A673 (cell line): ENCODE measurements around the gene CTTNBP2NL. TPM values are rescaled to one million over a fixed set of nuclear protein-coding genes. Genes with fewer than 3 reads are reported as not detected.
"Not testable (repeated sequence)": the region's sequence is repeated elsewhere in the genome, so short reads cannot be mapped to it uniquely, and the experiment has no call there.

Source experiments
- BruUV-seq: library from RNA; stranded (reverse); fragments of 400-500 nt; replicated peaks from 2 replicates; lab custom pipeline; 2021; lab: Mats Ljungman, UMichigan
- CTCF ChIA-PET: fragments of 300-600 bp; sonication (Branson Sonifier 250); formaldehyde crosslinking; loops from one replicate; lab custom pipeline; 2022; ENCODE audit warnings: antibody characterized with exemption; lab: Charles Lee
- POLR2A ChIA-PET: fragments of 300-600 bp; sonication (Branson Sonifier 250); formaldehyde crosslinking; loops from one replicate; lab custom pipeline; 2022; ENCODE audit warnings: antibody characterized with exemption; ENCODE audit not compliant: low non-redundant PET; lab: Charles Lee
- DNase-seq: peaks from one replicate; pipeline ENCODE4 v3.0.0-alpha.2; 2015; ENCODE audit warnings: low spot score
- H3K27ac ChIP-seq: fragments of 200-600 bp; sonication (generic); 2 replicates; pipeline ENCODE4 v1.5.1; 2016; ENCODE audit warnings: mixed run types, low read depth, mild to moderate bottlenecking, mixed read lengths, antibody characterized with exemption, low read length; ENCODE audit not compliant: poor library complexity, severe bottlenecking
- H3K27me3 ChIP-seq: fragments of 200-600 bp; sonication (generic); replicated peaks from 2 replicates; pipeline ENCODE4 v1.6.1; 2017; ENCODE audit warnings: mixed run types, low read depth, mild to moderate bottlenecking, mixed read lengths, antibody characterized with exemption, low read length; ENCODE audit not compliant: insufficient read depth, poor library complexity
- H3K36me3 ChIP-seq: fragments of 200-600 bp; sonication (generic); 2 replicates; pipeline ENCODE4 v1.6.1; 2016; ENCODE audit warnings: mixed run types, mild to moderate bottlenecking, mixed read lengths, antibody characterized with exemption, low read length; ENCODE audit not compliant: insufficient read depth, poor library complexity, severe bottlenecking
- H3K4me1 ChIP-seq: fragments of 200-600 bp; sonication (generic); 2 replicates; pipeline ENCODE4 v1.6.1; 2017; ENCODE audit warnings: mixed run types, mild to moderate bottlenecking, mixed read lengths, antibody characterized with exemption, low read length; ENCODE audit not compliant: insufficient read depth, poor library complexity, severe bottlenecking
- H3K4me3 ChIP-seq: fragments of 200-600 bp; sonication (generic); 2 replicates; pipeline ENCODE4 v1.5.1; 2016; ENCODE audit warnings: low read depth, mixed run types, mild to moderate bottlenecking, mixed read lengths, low read length; ENCODE audit not compliant: poor library complexity, severe bottlenecking
- H3K9me3 ChIP-seq: fragments of 200-600 bp; sonication (generic); 2 replicates; pipeline ENCODE4 v1.6.1; 2016; ENCODE audit warnings: mixed run types, low read depth, mild to moderate bottlenecking, mixed read lengths, antibody characterized with exemption, low read length; ENCODE audit not compliant: poor library complexity, severe bottlenecking
- CTCF ChIP-seq: fragments of 300-800, 200-600 bp; sonication (generic); conservative IDR thresholded peaks from 2 replicates; pipeline ENCODE4 v1.5.1; 2017; ENCODE audit warnings: low read depth, mild to moderate bottlenecking, antibody characterized with exemption, low read length, moderate library complexity, mixed read lengths
- EZH2 ChIP-seq: fragments of 200-600 bp; sonication (generic); IDR thresholded peaks from 2 replicates; pipeline ENCODE4 v1.6.1; 2017; ENCODE audit warnings: borderline replicate concordance, low read depth, mild to moderate bottlenecking, mixed read lengths, antibody characterized with exemption, low read length; ENCODE audit not compliant: poor library complexity, severe bottlenecking
- intact Hi-C: fragments of 100-400 bp; cut with micrococcal nuclease; formaldehyde crosslinking; loops from one replicate; pipeline ENCODE4 v1.10.0; 2022; ENCODE audit not compliant: unreplicated experiment
- total RNA-seq: library from RNA; stranded (reverse); gene quantifications from 2 replicates; pipeline ENCODE4 v1.2.3, GENCODE V29; 2021

CTTNBP2NL gene
- total RNA-seq, 1 experiment from 2014 or later: 32.7 TPM

GRCh38 chr1:112477550-112477949, 81.5 kb downstream of the CTTNBP2NL start:
- no peaks in the 10 kb centered on the region for H3K36me3 ChIP-seq
- no peaks in the 10 kb centered on the region for H3K27me3 ChIP-seq
- no TSS peak for BruUV-seq
- no peak for DNase-seq
- no peak overlapping the region for H3K4me3 ChIP-seq
- ChIA-PET POLR2A (no interaction called here), CTCF (no interaction called here)
- TF ChIP-seq EZH2 (no peak), CTCF (no peak)
- peaks cover 5% of the 10 kb centered on the region for H3K9me3 ChIP-seq
- no peak overlapping the region for H3K27ac ChIP-seq
- H3K4me1 ChIP-seq: no peaks in the 10 kb centered on the region
- intact Hi-C loops: no loop called here

- ChIA-PET POLR2A (no interaction called here), CTCF (no interaction called here)
- Histone ChIP-seq H3K4me3 (no peak overlapping the region), H3K27me3 (no peaks in the 10 kb centered on the region), H3K9me3 (peaks cover 5% of the 10 kb centered on the region), H3K27ac (no peak overlapping the region), H3K4me1 (no peaks in the 10 kb centered on the region), H3K36me3 (no peaks in the 10 kb centered on the region)
- no peak for DNase-seq
- TF ChIP-seq EZH2: no peak
- no peak for TF ChIP-seq CTCF
- BruUV-seq: no TSS peak
- intact Hi-C loops: no loop called here
Observed at GRCh38 chr1:112478314-112478713, 82.3 kb downstream of the CTTNBP2NL start.

GRCh38 chr1:112486063-112486462, 90.0 kb downstream of the CTTNBP2NL start:
- H3K27ac ChIP-seq, CTCF ChIA-PET, H3K4me1 ChIP-seq, intact Hi-C loops, DNase-seq, H3K4me3 ChIP-seq, POLR2A ChIA-PET, BruUV-seq, H3K9me3 ChIP-seq, H3K36me3 ChIP-seq, H3K27me3 ChIP-seq: not testable (repeated sequence)

GRCh38 chr1:112487686-112488085, 91.7 kb downstream of the CTTNBP2NL start:
- H3K36me3 ChIP-seq, POLR2A ChIA-PET, H3K9me3 ChIP-seq, H3K27ac ChIP-seq, DNase-seq, H3K27me3 ChIP-seq, intact Hi-C loops, H3K4me3 ChIP-seq, BruUV-seq, H3K4me1 ChIP-seq: not testable (repeated sequence)
- CTCF ChIA-PET: interaction anchor here (0.7 kb wide), 1 partner anchor 163 kb away, joined by 3 read pairs; no protein-coding TSS in a partner anchor
